KMS-11 (cell line): ENCODE data around the gene HOXC13.

ENCODE experiments used
- H2AFZ ChIP-seq: fragments of 200-600 bp; sonication (generic); 2 replicates; pipeline ENCODE4 v1.6.1; 2016; ENCODE audit warnings: antibody characterized with exemption, mixed run types, low read depth
- H3K27ac ChIP-seq: fragments of 200-600 bp; sonication (generic); 2 replicates; pipeline ENCODE4 v1.6.1; 2016; ENCODE audit warnings: mild to moderate bottlenecking, mixed run types
- H3K27me3 ChIP-seq: fragments of 200-600 bp; sonication (generic); 2 replicates; pipeline ENCODE4 v1.6.1; 2017; ENCODE audit warnings: mild to moderate bottlenecking, low read depth, mixed run types, moderate library complexity; ENCODE audit not compliant: insufficient read depth
- H3K36me3 ChIP-seq: fragments of 200-600 bp; sonication (generic); 2 replicates; pipeline ENCODE4 v1.6.1; 2017; ENCODE audit warnings: mild to moderate bottlenecking, mixed run types; ENCODE audit not compliant: insufficient read depth
- H3K4me1 ChIP-seq: fragments of 200-600 bp; sonication (generic); 2 replicates; pipeline ENCODE4 v1.6.1; 2016; ENCODE audit warnings: mild to moderate bottlenecking, low read depth, mixed run types; ENCODE audit not compliant: poor library complexity, severe bottlenecking
- H3K4me2 ChIP-seq: fragments of 200-600 bp; sonication (generic); 2 replicates; pipeline ENCODE4 v1.7.0; 2016; ENCODE audit warnings: mild to moderate bottlenecking, mixed run types
- H3K4me3 ChIP-seq: fragments of 200-600 bp; sonication (generic); IDR thresholded peaks from 2 replicates; pipeline ENCODE4 v1.6.1; 2017; ENCODE audit warnings: low read depth, low read length, mixed read lengths; ENCODE audit not compliant: insufficient read depth
- H3K79me2 ChIP-seq: fragments of 200-600 bp; sonication (generic); 2 replicates; pipeline ENCODE4 v1.6.1; 2016; ENCODE audit warnings: low read depth, mixed run types; ENCODE audit not compliant: insufficient read depth
- H3K9ac ChIP-seq: fragments of 200-600 bp; sonication (generic); 2 replicates; pipeline ENCODE4 v1.6.1; 2016; ENCODE audit warnings: mild to moderate bottlenecking, mixed run types
- H4K20me1 ChIP-seq: fragments of 200-600 bp; sonication (generic); 2 replicates; pipeline ENCODE4 v1.6.1; 2016; ENCODE audit warnings: mild to moderate bottlenecking, mixed run types; ENCODE audit not compliant: insufficient read depth
- TF ChIP-seq, protein P1 (sequence below): fragments of 200-600 bp; sonication (generic); conservative IDR thresholded peaks from 2 replicates; pipeline ENCODE4 v1.6.1; 2017; ENCODE audit warnings: low read depth, mild to moderate bottlenecking, antibody characterized with exemption, low read length, moderate library complexity, mixed read lengths

HOXC13 gene

DNA sequence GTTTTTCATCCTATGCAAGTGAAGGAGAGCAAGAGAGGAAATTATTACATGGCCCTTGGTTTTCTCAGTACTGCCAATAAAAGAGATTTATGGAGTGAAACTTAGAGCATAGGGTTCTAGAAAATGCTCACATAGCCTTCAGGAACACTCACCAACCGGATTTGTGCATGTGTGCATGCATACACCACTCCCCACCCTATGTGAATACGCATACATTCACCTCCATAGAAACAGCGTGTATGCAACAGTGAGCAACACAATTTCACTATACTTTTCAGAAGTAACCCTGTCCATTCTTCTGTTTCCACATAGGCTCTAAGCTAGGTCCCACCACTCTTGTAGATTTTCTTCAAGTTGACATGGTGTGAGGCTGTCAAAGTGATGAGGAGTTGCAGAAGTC, 31.5 kb upstream of the HOXC13 start:
- H2AFZ ChIP-seq, result no peak overlapping the region
- no peaks in the 10 kb centered on the region for H3K79me2 ChIP-seq
- H4K20me1 ChIP-seq, result no peaks in the 10 kb centered on the region
- no peak overlapping the region for H3K27ac ChIP-seq
- no peak overlapping the region for H3K4me3 ChIP-seq
- H3K4me2 ChIP-seq, result no peak overlapping the region
- H3K36me3 ChIP-seq, result no peaks in the 10 kb centered on the region
- no peaks in the 10 kb centered on the region for H3K27me3 ChIP-seq
- TF ChIP-seq, protein P1, sequence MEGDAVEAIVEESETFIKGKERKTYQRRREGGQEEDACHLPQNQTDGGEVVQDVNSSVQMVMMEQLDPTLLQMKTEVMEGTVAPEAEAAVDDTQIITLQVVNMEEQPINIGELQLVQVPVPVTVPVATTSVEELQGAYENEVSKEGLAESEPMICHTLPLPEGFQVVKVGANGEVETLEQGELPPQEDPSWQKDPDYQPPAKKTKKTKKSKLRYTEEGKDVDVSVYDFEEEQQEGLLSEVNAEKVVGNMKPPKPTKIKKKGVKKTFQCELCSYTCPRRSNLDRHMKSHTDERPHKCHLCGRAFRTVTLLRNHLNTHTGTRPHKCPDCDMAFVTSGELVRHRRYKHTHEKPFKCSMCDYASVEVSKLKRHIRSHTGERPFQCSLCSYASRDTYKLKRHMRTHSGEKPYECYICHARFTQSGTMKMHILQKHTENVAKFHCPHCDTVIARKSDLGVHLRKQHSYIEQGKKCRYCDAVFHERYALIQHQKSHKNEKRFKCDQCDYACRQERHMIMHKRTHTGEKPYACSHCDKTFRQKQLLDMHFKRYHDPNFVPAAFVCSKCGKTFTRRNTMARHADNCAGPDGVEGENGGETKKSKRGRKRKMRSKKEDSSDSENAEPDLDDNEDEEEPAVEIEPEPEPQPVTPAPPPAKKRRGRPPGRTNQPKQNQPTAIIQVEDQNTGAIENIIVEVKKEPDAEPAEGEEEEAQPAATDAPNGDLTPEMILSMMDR, result no peak
- H3K9ac ChIP-seq, result no peak overlapping the region
- H3K4me1 ChIP-seq, result no peaks in the 10 kb centered on the region

DNA sequence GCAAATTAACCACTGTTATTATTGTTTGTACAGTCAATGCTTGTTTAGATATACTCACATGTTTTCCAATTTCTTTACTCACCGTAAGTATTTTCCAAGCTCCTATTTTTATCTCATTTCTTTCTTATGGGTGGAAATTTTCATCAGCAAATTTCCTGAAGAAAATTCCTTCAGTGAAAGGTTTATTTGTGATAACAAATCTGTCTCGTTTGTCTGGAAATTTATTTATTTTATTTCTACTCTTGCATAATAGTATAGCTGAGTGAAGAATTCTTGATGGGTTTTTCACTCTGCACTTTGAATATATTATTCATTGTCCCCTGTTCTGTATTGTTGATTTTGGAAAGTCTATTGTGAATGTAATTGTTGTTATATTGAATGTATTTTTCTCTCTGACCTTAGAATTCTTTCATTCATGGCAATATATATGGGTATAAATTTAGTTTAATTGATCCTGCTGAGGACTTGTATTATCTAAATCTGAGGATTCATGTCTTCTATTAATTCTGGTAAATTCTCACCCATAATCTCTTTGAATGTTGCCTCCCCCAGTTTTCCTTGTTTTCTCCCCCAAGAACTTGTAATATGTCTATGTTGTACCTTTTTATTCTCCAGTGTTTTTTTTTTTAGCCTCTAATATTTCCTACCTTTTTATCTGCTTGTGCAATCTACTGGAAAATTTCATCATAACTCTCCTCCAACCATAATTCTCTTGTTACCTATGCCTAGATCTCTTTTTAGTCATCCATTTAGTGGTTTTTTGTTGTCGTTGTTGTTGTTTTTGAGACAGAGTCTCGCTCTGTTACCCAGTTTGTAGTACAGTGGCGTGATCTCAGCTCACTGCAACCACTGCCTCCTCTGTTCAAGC, 21.6 kb upstream of the HOXC13 start:
- TF ChIP-seq, protein P1, result no peak
- Histone ChIP-seq H2AFZ (no peak overlapping the region), H3K4me2 (no peak overlapping the region), H3K79me2 (no peaks in the 10 kb centered on the region), H3K27ac (no peak overlapping the region), H3K4me1 (no peaks in the 10 kb centered on the region), H3K9ac (no peak overlapping the region), H4K20me1 (no peaks in the 10 kb centered on the region), H3K27me3 (no peaks in the 10 kb centered on the region), H3K36me3 (no peaks in the 10 kb centered on the region), H3K4me3 (no peak overlapping the region)

DNA sequence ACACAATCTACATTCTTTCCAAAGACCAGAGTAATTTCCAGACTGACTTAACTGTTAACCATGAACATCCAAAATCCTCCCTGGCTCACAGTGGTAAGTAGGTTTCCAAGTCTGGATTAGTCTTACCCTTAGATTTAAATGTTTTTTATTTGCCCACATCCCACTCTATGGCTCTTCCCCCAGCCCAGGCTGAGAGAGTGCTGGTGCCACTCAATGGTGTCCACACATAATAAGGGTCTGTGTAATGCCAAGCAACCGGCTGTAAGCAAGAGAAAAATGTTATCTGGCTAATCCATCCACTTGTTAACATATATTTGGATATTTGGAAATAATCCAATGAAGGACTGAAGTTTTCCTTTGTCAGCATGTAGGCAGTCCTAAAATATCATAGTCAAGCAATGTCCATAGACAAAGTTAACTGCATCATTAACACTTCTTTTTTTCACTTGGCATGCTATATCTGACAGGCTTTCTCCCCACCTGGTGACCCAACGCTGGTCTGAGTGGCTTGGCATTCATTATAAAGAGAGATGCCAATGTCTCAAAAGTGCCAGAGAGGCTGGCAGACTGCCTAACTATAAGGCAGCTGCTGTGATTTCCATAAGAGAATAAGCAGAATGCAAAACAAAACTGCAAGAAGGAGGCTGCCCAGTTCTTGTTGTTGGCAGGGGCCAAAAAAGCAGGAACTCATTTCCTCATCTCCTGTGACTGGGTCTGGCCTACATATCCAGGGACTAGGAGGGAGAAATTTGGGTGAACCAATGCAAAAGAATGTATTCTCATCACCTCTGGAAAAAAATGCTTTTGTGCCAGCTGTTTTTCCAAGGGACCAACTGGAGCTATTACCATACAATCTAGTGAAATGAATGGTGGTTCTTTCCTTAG, 13.9 kb upstream of the HOXC13 start:
- TF ChIP-seq, protein P1, result no peak
- Histone ChIP-seq H3K27me3 (peaks cover 25% of the 10 kb centered on the region), H3K4me3 (no peak overlapping the region), H3K9ac (no peak overlapping the region), H3K4me2 (no peak overlapping the region), H3K4me1 (no peaks in the 10 kb centered on the region), H3K27ac (no peak overlapping the region), H3K36me3 (no peaks in the 10 kb centered on the region), H4K20me1 (no peaks in the 10 kb centered on the region), H2AFZ (no peak overlapping the region), H3K79me2 (no peaks in the 10 kb centered on the region)

DNA sequence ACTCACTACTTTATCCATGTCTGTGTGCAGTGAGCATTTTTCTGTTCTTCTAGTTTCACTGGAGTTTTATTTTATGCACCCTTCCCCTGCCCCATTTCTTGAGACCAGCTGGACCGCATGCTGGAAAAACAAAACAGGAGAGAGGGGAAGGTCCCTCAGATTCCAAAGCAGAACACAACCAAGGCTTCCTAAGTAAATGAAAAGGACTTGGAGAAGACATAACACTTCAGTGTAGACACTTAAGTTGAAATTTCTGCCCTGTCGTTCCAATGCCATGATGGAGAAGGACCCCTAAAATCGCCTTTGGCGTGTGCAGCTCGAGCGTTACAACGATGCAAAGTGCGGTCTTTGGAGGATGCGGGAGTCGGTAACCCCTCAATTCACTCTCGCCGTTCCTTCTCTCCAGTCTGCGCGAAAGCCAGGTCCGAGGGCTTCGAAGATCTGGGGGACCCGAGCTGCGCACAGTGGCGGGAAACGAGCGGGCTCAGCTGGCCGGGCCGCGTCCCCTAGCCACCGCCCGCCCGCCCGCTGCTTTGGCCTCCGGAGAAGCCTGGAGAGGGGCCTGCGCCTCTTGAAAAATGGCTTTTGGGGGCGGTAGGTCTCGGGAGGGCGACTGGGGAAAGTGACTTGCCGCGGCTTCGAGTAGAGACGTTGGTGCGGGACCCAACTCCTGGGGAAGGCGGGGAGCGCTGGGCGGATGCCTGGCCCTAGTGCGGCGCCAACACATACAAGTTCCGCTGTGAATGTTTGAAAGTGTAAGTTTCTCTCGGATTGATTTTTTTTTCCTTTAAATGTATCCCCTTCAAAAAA, 11.2 kb upstream of the HOXC13 start:
- TF ChIP-seq, protein P1, result no peak
- Histone ChIP-seq H3K27ac (no peak overlapping the region), H3K4me1 (no peaks in the 10 kb centered on the region), H2AFZ (no peak overlapping the region), H3K4me3 (no peak overlapping the region), H3K27me3 (peaks cover 42% of the 10 kb centered on the region), H3K9ac (no peak overlapping the region), H3K36me3 (no peaks in the 10 kb centered on the region), H3K4me2 (no peak overlapping the region), H3K79me2 (no peaks in the 10 kb centered on the region), H4K20me1 (no peaks in the 10 kb centered on the region)
